Esophagus muscularis mucosa (tissue), 4 donors: ENCODE measurements around the gene PRMT9. TPM values are rescaled to one million over a fixed set of nuclear protein-coding genes. Genes with fewer than 3 reads are reported as not detected.

Experiments used
- DNase-seq: peaks from one replicate; pipeline ENCODE4 v3.0.0-alpha.2; 2017; ENCODE audit errors: extremely low spot score
- H3K27ac ChIP-seq, 4 donors: fragments of 200-600 bp; sonication (generic); replicated peaks in 1 of 4; 1 replicate in 3 of 4; 2 replicates in 1 of 4; pipeline ENCODE4 v1.5.1; 2016 to 2019; ENCODE audit warnings: mild to moderate bottlenecking in 1 of 4
- H3K27me3 ChIP-seq, 4 donors: fragments of 200-600 bp; sonication (generic); one replicate each; pipeline versions ENCODE4 v1.5.1 to v1.6.0; 2016 to 2019
- H3K36me3 ChIP-seq, 4 donors: fragments of 200-600 bp; sonication (generic); one replicate each; pipeline ENCODE4 v1.5.1; 2016 to 2019
- H3K4me1 ChIP-seq, 4 donors: fragments of 200-600 bp; sonication (generic); one replicate each; pipeline ENCODE4 v1.5.1; 2016 to 2019
- H3K4me3 ChIP-seq, 4 donors: fragments of 200-600 bp; sonication (generic); 1 replicate in 2 of 4; 2 replicates in 2 of 4; pipeline ENCODE4 v1.5.1; 2016 to 2019; ENCODE audit warnings: mild to moderate bottlenecking in 4 of 4, moderate library complexity in 1 of 4
- H3K9me3 ChIP-seq, 4 donors: fragments of 200-600 bp; sonication (generic); 1 replicate in 3 of 4; 2 replicates in 1 of 4; pipeline ENCODE4 v1.5.1; 2016 to 2019
- CTCF ChIP-seq, 3 experiments: fragments of 200-600 bp in 2 of 3; fragments of 450-650 bp in 1 of 3; sonication (generic) in 2 of 3; IDR thresholded peaks; one replicate each; pipeline ENCODE4 v1.5.1; 2017 to 2019; ENCODE audit warnings: antibody characterized with exemption in 3 of 3, mild to moderate bottlenecking in 2 of 3, moderate library complexity in 1 of 3
- EP300 ChIP-seq: sonication (generic); formaldehyde crosslinking; IDR thresholded peaks from one replicate; pipeline ENCODE4 v1.6.1; 2017; ENCODE audit warnings: antibody characterized with exemption
- POLR2A ChIP-seq: fragments of 450-650 bp; IDR thresholded peaks from one replicate; pipeline ENCODE4 v1.6.1; 2017; ENCODE audit warnings: antibody characterized with exemption, moderate library complexity, mild to moderate bottlenecking, low read depth
- POLR2AphosphoS5 ChIP-seq, 2 donors: sonication (generic); formaldehyde crosslinking; IDR thresholded peaks; one replicate each; pipeline ENCODE4 v1.6.1; 2017; ENCODE audit warnings: antibody characterized with exemption in 2 of 2
- WGBS: methylation state at CpG from one replicate; pipeline ENCODE4 v1.1.5; 2018; 5-methylcytosine and 5-hydroxymethylcytosine counted together
- intact Hi-C: fragments of 100-400 bp; cut with DNase I; formaldehyde crosslinking; loops from one replicate; pipeline ENCODE4 v1.15.1; 2023
- total RNA-seq, 4 donors: library from RNA; depleted of rRNA; stranded (reverse); fragments of >200 nt; gene quantifications; one replicate each; pipeline versions ENCODE4 v1.1.0 to v1.2.1, GENCODE V29; 2016

Gene PRMT9
- total RNA-seq, 4 donors from 2014 or later = 4.1 to 7.5 (median 6.4) TPM

GRCh38 chr4:147643616-147644015, 40.3 kb downstream of the PRMT9 start:
- Histone ChIP-seq H3K36me3 (peaks cover 0 to 33% (median 22%) of the 10 kb centered on the region in 4 donors), H3K27ac (no peak overlapping the region), H3K4me1 (peaks cover 7 to 11% (median 10%) of the 10 kb centered on the region in 4 donors), H3K9me3 (no peaks in the 10 kb centered on the region), H3K4me3 (no peak overlapping the region), H3K27me3 (no peaks in the 10 kb centered on the region)
- WGBS = 100% methylated on average over 1 of the region's 1 CpG
- TF ChIP-seq POLR2A (no peak), CTCF (IDR thresholded peaks at IDR 0.05) (no peak), POLR2AphosphoS5 (IDR thresholded peaks at IDR 0.05) (no peak), EP300 (no peak)
- intact Hi-C loops = no loop called here
- no peak for DNase-seq

- Histone ChIP-seq H3K27ac (no peak overlapping the region), H3K4me3 (no peak overlapping the region), H3K4me1 (no peaks in the 10 kb centered on the region), H3K36me3 (peaks cover 7 to 58% (median 46%) of the 10 kb centered on the region in 4 donors), H3K27me3 (no peaks in the 10 kb centered on the region), H3K9me3 (no peaks in the 10 kb centered on the region)
- 87% methylated on average over 1 of the region's 1 CpG for WGBS
- no peak for TF ChIP-seq POLR2A
- TF ChIP-seq EP300 = no peak
- no peak for TF ChIP-seq POLR2AphosphoS5 (IDR thresholded peaks at IDR 0.05)
- TF ChIP-seq CTCF (IDR thresholded peaks at IDR 0.05) = no peak
- DNase-seq = no peak
- intact Hi-C loops = no loop called here
Observed at GRCh38 chr4:147640331-147640730, 43.6 kb downstream of the PRMT9 start.

GRCh38 chr4:147639388-147639787, 44.6 kb downstream of the PRMT9 start:
- no peak overlapping the region for H3K4me3 ChIP-seq
- intact Hi-C loops = no loop called here
- H3K9me3 ChIP-seq = no peaks in the 10 kb centered on the region
- DNase-seq = no peak
- no peak for TF ChIP-seq CTCF (IDR thresholded peaks at IDR 0.05)
- TF ChIP-seq EP300 = no peak
- TF ChIP-seq POLR2AphosphoS5 (IDR thresholded peaks at IDR 0.05) = no peak
- TF ChIP-seq POLR2A = no peak
- no peaks in the 10 kb centered on the region for H3K4me1 ChIP-seq
- peaks cover 15 to 67% (median 56%) of the 10 kb centered on the region in 4 donors for H3K36me3 ChIP-seq
- no peak overlapping the region for H3K27ac ChIP-seq
- no peaks in the 10 kb centered on the region for H3K27me3 ChIP-seq

GRCh38 chr4:147638942-147639341, 45.0 kb downstream of the PRMT9 start:
- TF ChIP-seq POLR2AphosphoS5 (IDR thresholded peaks at IDR 0.05) (no peak), CTCF (IDR thresholded peaks at IDR 0.05) (no peak), POLR2A (no peak), EP300 (no peak)
- DNase-seq = no peak
- Histone ChIP-seq H3K4me3 (no peak overlapping the region), H3K4me1 (no peaks in the 10 kb centered on the region), H3K36me3 (peaks cover 20 to 71% (median 60%) of the 10 kb centered on the region in 4 donors), H3K27ac (no peak overlapping the region), H3K27me3 (no peaks in the 10 kb centered on the region), H3K9me3 (no peaks in the 10 kb centered on the region)
- WGBS = 79% methylated on average over 2 of the region's 2 CpGs
- intact Hi-C loops = no loop called here

GRCh38 chr4:147638365-147638764, 45.6 kb downstream of the PRMT9 start:
- intact Hi-C loops = no loop called here
- peaks cover 24 to 77% (median 66%) of the 10 kb centered on the region in 4 donors for H3K36me3 ChIP-seq
- no peaks in the 10 kb centered on the region for H3K27me3 ChIP-seq
- WGBS = 74% methylated on average over 1 of the region's 1 CpG
- TF ChIP-seq CTCF (IDR thresholded peaks at IDR 0.05) = no peak
- no peak for TF ChIP-seq POLR2A
- TF ChIP-seq POLR2AphosphoS5 (IDR thresholded peaks at IDR 0.05) = no peak
- no peak for TF ChIP-seq EP300
- H3K27ac ChIP-seq = no peak overlapping the region
- H3K9me3 ChIP-seq = no peaks in the 10 kb centered on the region
- H3K4me3 ChIP-seq = no peak overlapping the region
- no peaks in the 10 kb centered on the region for H3K4me1 ChIP-seq
- DNase-seq = no peak
